Natural killer cell (primary cell): Measurements from ENCODE around the gene RAD51B. TPM values are rescaled to one million over a fixed set of nuclear protein-coding genes. Genes with fewer than 3 reads are reported as not detected.

Experiments
- ATAC-seq, 3 donors: fragments of 150-1000 bp in 2 of 3; fragments of 200-7000 bp in 1 of 3; cut with Tn5 transposase; 1 replicate in 1 of 3; 2 replicates in 2 of 3; pipeline ENCODE4 v1.10.0; 2021; ENCODE audit warnings: mild to moderate bottlenecking in 2 of 3, moderate library complexity in 2 of 3
- DNase-seq, 2 donors: peaks; one replicate each; pipeline versions ENCODE4 v3.0.0 to v3.0.0-alpha.2; 2013 to 2021; ENCODE audit warnings: mixed read lengths in 1 of 2
- H3K27ac ChIP-seq: one replicate; pipeline ENCODE4 v1.5.1; 2013; ENCODE audit warnings: mild to moderate bottlenecking, low read length
- H3K27me3 ChIP-seq: one replicate; pipeline ENCODE4 v1.6.1; 2013; ENCODE audit warnings: low read length; ENCODE audit not compliant: control insufficient read depth, insufficient read depth
- H3K36me3 ChIP-seq: one replicate; pipeline ENCODE4 v1.6.1; 2013; ENCODE audit warnings: low read length; ENCODE audit not compliant: control insufficient read depth, insufficient read depth
- H3K4me1 ChIP-seq: one replicate; pipeline ENCODE4 v1.6.1; 2013; ENCODE audit warnings: low read length; ENCODE audit not compliant: control insufficient read depth, insufficient read depth
- H3K4me3 ChIP-seq: one replicate; pipeline ENCODE4 v1.5.1; 2013; ENCODE audit warnings: low read length
- H3K9me3 ChIP-seq: one replicate; pipeline ENCODE4 v1.6.1; 2013; ENCODE audit warnings: low read length; ENCODE audit not compliant: control insufficient read depth, insufficient read depth
- H3K27ac Mint-ChIP-seq, 2 donors: one replicate each; pipeline ENCODE4 v1.8.0; 2022; ENCODE audit warnings: mild to moderate bottlenecking in 2 of 2, mixed read lengths in 2 of 2, moderate library complexity in 1 of 2
- H3K27me3 Mint-ChIP-seq, 2 donors: one replicate each; pipeline ENCODE4 v1.8.0; 2022; ENCODE audit warnings: low read depth in 2 of 2, mixed read lengths in 2 of 2
- H3K36me3 Mint-ChIP-seq: one replicate; pipeline ENCODE4 v1.8.0; 2022; ENCODE audit warnings: mixed read lengths
- H3K4me1 Mint-ChIP-seq, 2 donors: one replicate each; pipeline ENCODE4 v1.8.0; 2022; ENCODE audit warnings: mixed read lengths in 2 of 2
- H3K4me3 Mint-ChIP-seq: one replicate; pipeline ENCODE4 v1.8.0; 2022; ENCODE audit warnings: mild to moderate bottlenecking, moderate library complexity, mixed read lengths
- H3K9me3 Mint-ChIP-seq, 2 donors: one replicate each; pipeline ENCODE4 v1.8.0; 2022; ENCODE audit warnings: mixed read lengths in 2 of 2
- WGBS: methylation state at CpG from one replicate; pipeline ENCODE4 v1.1.7; 2013; ENCODE audit warnings: missing lambda C conversion rate; ENCODE audit not compliant: insufficient coverage; 5-methylcytosine and 5-hydroxymethylcytosine counted together
- intact Hi-C: fragments of 100-400 bp; cut with micrococcal nuclease; formaldehyde crosslinking; loops from one replicate; pipeline ENCODE4 v1.14.2; 2022
- total RNA-seq, 4 donors: library from RNA; stranded (reverse); fragments of 120-200 nt in 1 of 4; gene quantifications; one replicate each; pipeline versions ENCODE4 v1.2.3 to v1.2.4, GENCODE V29; 2013 to 2022
- TF ChIP-seq, protein P1 (sequence below): fragments of 200-600 bp; IDR thresholded peaks from one replicate; pipeline ENCODE4 v1.8.0; 2022; ENCODE audit warnings: antibody characterized with exemption

The RAD51B gene
- total RNA-seq, 3 donors from 2014 or later (not counting 1 experiment from before 2014, with no cell fraction given) = 28.1 to 37.6 (median 28.6) TPM

DNA sequence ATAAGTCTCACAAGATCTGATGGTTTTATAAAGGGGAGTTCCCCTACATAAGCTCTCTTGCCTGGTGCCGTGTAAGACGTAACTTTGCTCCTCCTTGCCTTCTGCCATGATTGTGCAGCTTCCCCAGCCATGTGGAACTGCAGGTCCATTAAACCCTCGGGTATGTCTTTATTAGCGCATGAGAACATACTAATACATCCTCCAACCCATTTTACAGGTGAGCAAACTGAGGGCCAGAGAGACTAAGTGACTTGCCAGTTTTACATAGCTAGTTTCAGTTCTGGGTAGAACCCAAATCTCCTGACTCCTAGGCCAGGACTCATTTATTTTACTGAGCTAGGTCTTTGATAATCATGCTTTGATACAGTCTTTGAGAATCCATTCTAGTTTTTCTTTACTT, 406.9 kb downstream of the RAD51B start:
- Mint-ChIP-seq H3K4me1 (no peaks in the 10 kb centered on the region), H3K27me3 (no peaks in the 10 kb centered on the region), H3K4me3 (no peak overlapping the region), H3K9me3 (no peaks in the 10 kb centered on the region), H3K36me3 (no peaks in the 10 kb centered on the region), H3K27ac (no peak overlapping the region)
- intact Hi-C loops = no loop called here
- Histone ChIP-seq H3K4me1 (no peaks in the 10 kb centered on the region), H3K36me3 (no peaks in the 10 kb centered on the region), H3K9me3 (no peaks in the 10 kb centered on the region), H3K4me3 (no peak overlapping the region), H3K27ac (no peak overlapping the region), H3K27me3 (no peaks in the 10 kb centered on the region)
- 97% methylated on average over 4 of the region's 4 CpGs for WGBS
- DNase-seq = no peak
- ATAC-seq = no peak
- TF ChIP-seq, protein P1, sequence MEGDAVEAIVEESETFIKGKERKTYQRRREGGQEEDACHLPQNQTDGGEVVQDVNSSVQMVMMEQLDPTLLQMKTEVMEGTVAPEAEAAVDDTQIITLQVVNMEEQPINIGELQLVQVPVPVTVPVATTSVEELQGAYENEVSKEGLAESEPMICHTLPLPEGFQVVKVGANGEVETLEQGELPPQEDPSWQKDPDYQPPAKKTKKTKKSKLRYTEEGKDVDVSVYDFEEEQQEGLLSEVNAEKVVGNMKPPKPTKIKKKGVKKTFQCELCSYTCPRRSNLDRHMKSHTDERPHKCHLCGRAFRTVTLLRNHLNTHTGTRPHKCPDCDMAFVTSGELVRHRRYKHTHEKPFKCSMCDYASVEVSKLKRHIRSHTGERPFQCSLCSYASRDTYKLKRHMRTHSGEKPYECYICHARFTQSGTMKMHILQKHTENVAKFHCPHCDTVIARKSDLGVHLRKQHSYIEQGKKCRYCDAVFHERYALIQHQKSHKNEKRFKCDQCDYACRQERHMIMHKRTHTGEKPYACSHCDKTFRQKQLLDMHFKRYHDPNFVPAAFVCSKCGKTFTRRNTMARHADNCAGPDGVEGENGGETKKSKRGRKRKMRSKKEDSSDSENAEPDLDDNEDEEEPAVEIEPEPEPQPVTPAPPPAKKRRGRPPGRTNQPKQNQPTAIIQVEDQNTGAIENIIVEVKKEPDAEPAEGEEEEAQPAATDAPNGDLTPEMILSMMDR = no peak

- no peak for ATAC-seq
- Mint-ChIP-seq H3K27ac (no peak overlapping the region), H3K9me3 (no peaks in the 10 kb centered on the region), H3K36me3 (no peaks in the 10 kb centered on the region), H3K4me3 (no peak overlapping the region), H3K27me3 (no peaks in the 10 kb centered on the region), H3K4me1 (no peaks in the 10 kb centered on the region)
- intact Hi-C loops = no loop called here
- no peak for DNase-seq
- TF ChIP-seq, protein P1 = no peak
- WGBS = 96% methylated on average over 3 of the region's 3 CpGs
- H3K27me3 ChIP-seq = no peaks in the 10 kb centered on the region
- no peaks in the 10 kb centered on the region for H3K36me3 ChIP-seq
- no peak overlapping the region for H3K4me3 ChIP-seq
- H3K27ac ChIP-seq = no peak overlapping the region
- H3K4me1 ChIP-seq = no peaks in the 10 kb centered on the region
- no peaks in the 10 kb centered on the region for H3K9me3 ChIP-seq
Observed at GRCh38 chr14:68228656-68229055, 409.1 kb downstream of the RAD51B start.

- Mint-ChIP-seq H3K4me3 (no peak overlapping the region), H3K4me1 (no peaks in the 10 kb centered on the region), H3K36me3 (no peaks in the 10 kb centered on the region), H3K27ac (no peak overlapping the region), H3K9me3 (no peaks in the 10 kb centered on the region), H3K27me3 (no peaks in the 10 kb centered on the region)
- Histone ChIP-seq H3K27ac (no peak overlapping the region), H3K4me3 (no peak overlapping the region), H3K36me3 (no peaks in the 10 kb centered on the region), H3K9me3 (no peaks in the 10 kb centered on the region), H3K27me3 (no peaks in the 10 kb centered on the region), H3K4me1 (no peaks in the 10 kb centered on the region)
- DNase-seq (no peak), ATAC-seq (no peak)
- TF ChIP-seq, protein P1 = no peak
- intact Hi-C loops = no loop called here
- WGBS = 99% methylated on average over 3 of the region's 3 CpGs
Observed at GRCh38 chr14:68229423-68230100, 410.0 kb downstream of the RAD51B start.
